Amniotic stem cell (primary cell): ENCODE measurements around the gene GRAPL.
"Not testable (repeated sequence)": the region's sequence is repeated elsewhere in the genome, so short reads cannot be mapped to it uniquely, and the experiment has no call there.

Experiments used
- DNase-seq: peaks from one replicate; lab custom pipeline; 2025; lab: John Stamatoyannopoulos, UW

GRAPL gene

GRCh38 chr17:19127148-19127980 is at the start of gene GRAPL:
Gene GRAPL, plus strand, starts transcription at chr17:19127589. Its CDS starts 31 bp downstream, at chr17:19127620.
- DNase-seq: not testable (repeated sequence)

- DNase-seq: not testable (repeated sequence)
Measured at GRCh38 chr17:19088804-19089685, 38.3 kb upstream of the GRAPL start.

GRCh38 chr17:19090058-19090772 is 37.2 kb upstream of the GRAPL start:
- DNase-seq: not testable (repeated sequence)

- not testable (repeated sequence) for DNase-seq
Measured at GRCh38 chr17:19092737-19093683, 34.4 kb upstream of the GRAPL start.

- DNase-seq: not testable (repeated sequence)
Measured at GRCh38 chr17:19093684-19094438, 33.5 kb upstream of the GRAPL start.

GRCh38 chr17:19108517-19108916 is 18.9 kb upstream of the GRAPL start:
- not testable (repeated sequence) for DNase-seq

GRCh38 chr17:19110189-19111097 is 16.9 kb upstream of the GRAPL start:
- DNase-seq: not testable (repeated sequence)

GRCh38 chr17:19111111-19111711 is 16.2 kb upstream of the GRAPL start:
- DNase-seq: not testable (repeated sequence)

- DNase-seq: not testable (repeated sequence)
Measured at GRCh38 chr17:19111801-19112458, 15.5 kb upstream of the GRAPL start.

- DNase-seq: not testable (repeated sequence)
Measured at GRCh38 chr17:19112459-19112826, 14.9 kb upstream of the GRAPL start.

GRCh38 chr17:19118695-19119094 is 8.7 kb upstream of the GRAPL start:
- DNase-seq: not testable (repeated sequence)

GRCh38 chr17:19125289-19125688 is 2.1 kb upstream of the GRAPL start:
- DNase-seq: not testable (repeated sequence)

- not testable (repeated sequence) for DNase-seq
Measured at GRCh38 chr17:19129500-19129899, 2.1 kb downstream of the GRAPL start.

- DNase-seq: not testable (repeated sequence)
Measured at GRCh38 chr17:19131108-19131507, 3.7 kb downstream of the GRAPL start.

GRCh38 chr17:19131772-19132171 is 4.4 kb downstream of the GRAPL start:
- DNase-seq: not testable (repeated sequence)

- not testable (repeated sequence) for DNase-seq
Measured at GRCh38 chr17:19133793-19134192, 6.4 kb downstream of the GRAPL start.

GRCh38 chr17:19135391-19135790 is 8.0 kb downstream of the GRAPL start:
- DNase-seq: not testable (repeated sequence)

- not testable (repeated sequence) for DNase-seq
Measured at GRCh38 chr17:19136138-19136537, 8.7 kb downstream of the GRAPL start.
